Activated T-helper 1 cell treated with anti-CD3 and anti-CD28 coated beads, Interleukin-12 subunit alpha, Interleukin-12 subunit beta, Interleukin-2, Interleukin-4 antibody, amounts not matched to agents 30 ng/mL and 10 ng/mL and 1 ng/mL, durations not matched to agents 14 hours and 24 hours and 36 hours (primary cell): ENCODE data around the gene HERC2. TPM values are rescaled to one million over a fixed set of nuclear protein-coding genes. Genes with fewer than 3 reads are reported as not detected.

Experiments
- DNase-seq: peaks from one replicate; pipeline ENCODE4 v3.0.0; 2021; ENCODE audit warnings: low spot score
- H3K27ac Mint-ChIP-seq: one replicate; pipeline ENCODE4 v1.8.0; 2021; ENCODE audit warnings: mild to moderate bottlenecking, mixed read lengths
- H3K27me3 Mint-ChIP-seq: one replicate; pipeline ENCODE4 v1.8.0; 2022; ENCODE audit warnings: mild to moderate bottlenecking, moderate library complexity, mixed read lengths; ENCODE audit not compliant: insufficient read depth
- H3K36me3 Mint-ChIP-seq: one replicate; pipeline ENCODE4 v1.8.0; 2021; ENCODE audit warnings: low read depth, mixed read lengths
- H3K4me1 Mint-ChIP-seq: one replicate; pipeline ENCODE4 v1.8.0; 2021; ENCODE audit warnings: low read depth, mixed read lengths
- H3K4me3 Mint-ChIP-seq: one replicate; pipeline ENCODE4 v1.8.0; 2021; ENCODE audit warnings: mild to moderate bottlenecking, moderate library complexity, mixed read lengths
- H3K9me3 Mint-ChIP-seq: one replicate; pipeline ENCODE4 v1.8.0; 2021; ENCODE audit warnings: mixed read lengths
- intact Hi-C: fragments of 100-400 bp; cut with micrococcal nuclease; formaldehyde crosslinking; loops from one replicate; pipeline ENCODE4 v1.15.1; 2024
- total RNA-seq: library from RNA; stranded (reverse); gene quantifications from 2 replicates; pipeline ENCODE4 v1.2.3, GENCODE V29; 2022

Gene HERC2
- total RNA-seq, 1 donor from 2014 or later = 41.3 TPM

- Mint-ChIP-seq H3K9me3 (no peaks in the 10 kb centered on the region), H3K4me3 (no peak overlapping the region), H3K4me1 (no peaks in the 10 kb centered on the region), H3K36me3 (peaks cover 7% of the 10 kb centered on the region), H3K27me3 (peaks cover 1% of the 10 kb centered on the region), H3K27ac (no peak overlapping the region)
- intact Hi-C loops = no loop called here
- no peak for DNase-seq
Observed at GRCh38 chr15:28116521-28117431, 205.2 kb downstream of the HERC2 start.

GRCh38 chr15:28115871-28116270, 206.1 kb downstream of the HERC2 start:
- intact Hi-C loops = no loop called here
- peaks cover 13% of the 10 kb centered on the region for H3K36me3 Mint-ChIP-seq
- no peaks in the 10 kb centered on the region for H3K9me3 Mint-ChIP-seq
- DNase-seq = no peak
- no peak overlapping the region for H3K27ac Mint-ChIP-seq
- H3K27me3 Mint-ChIP-seq = peaks cover 1% of the 10 kb centered on the region
- no peak overlapping the region for H3K4me3 Mint-ChIP-seq
- no peaks in the 10 kb centered on the region for H3K4me1 Mint-ChIP-seq

- Mint-ChIP-seq H3K36me3 (peaks cover 13% of the 10 kb centered on the region), H3K4me1 (no peaks in the 10 kb centered on the region), H3K27ac (no peak overlapping the region), H3K27me3 (peaks cover 1% of the 10 kb centered on the region), H3K4me3 (no peak overlapping the region), H3K9me3 (no peaks in the 10 kb centered on the region)
- intact Hi-C loops = no loop called here
- no peak for DNase-seq
Observed at GRCh38 chr15:28114721-28115622, 207.0 kb downstream of the HERC2 start.

- peaks cover 13% of the 10 kb centered on the region for H3K36me3 Mint-ChIP-seq
- H3K27me3 Mint-ChIP-seq = peaks cover 1% of the 10 kb centered on the region
- no peak overlapping the region for H3K27ac Mint-ChIP-seq
- no peak overlapping the region for H3K4me3 Mint-ChIP-seq
- intact Hi-C loops = no loop called here
- H3K9me3 Mint-ChIP-seq = no peaks in the 10 kb centered on the region
- no peaks in the 10 kb centered on the region for H3K4me1 Mint-ChIP-seq
- no peak for DNase-seq
Observed at GRCh38 chr15:28114114-28114455, 207.9 kb downstream of the HERC2 start.

GRCh38 chr15:28113394-28114113, 208.4 kb downstream of the HERC2 start:
- H3K36me3 Mint-ChIP-seq = peaks cover 13% of the 10 kb centered on the region
- no peak overlapping the region for H3K27ac Mint-ChIP-seq
- H3K9me3 Mint-ChIP-seq = no peaks in the 10 kb centered on the region
- no peak for DNase-seq
- peaks cover 3% of the 10 kb centered on the region for H3K27me3 Mint-ChIP-seq
- intact Hi-C loops = no loop called here
- no peak overlapping the region for H3K4me3 Mint-ChIP-seq
- no peaks in the 10 kb centered on the region for H3K4me1 Mint-ChIP-seq

GRCh38 chr15:28112962-28113361, 209.0 kb downstream of the HERC2 start:
- intact Hi-C loops = no loop called here
- no peak overlapping the region for H3K4me3 Mint-ChIP-seq
- H3K27me3 Mint-ChIP-seq = peaks cover 6% of the 10 kb centered on the region
- H3K9me3 Mint-ChIP-seq = no peaks in the 10 kb centered on the region
- H3K27ac Mint-ChIP-seq = no peak overlapping the region
- no peak for DNase-seq
- no peaks in the 10 kb centered on the region for H3K4me1 Mint-ChIP-seq
- peaks cover 13% of the 10 kb centered on the region for H3K36me3 Mint-ChIP-seq

- intact Hi-C loops = no loop called here
- no peaks in the 10 kb centered on the region for H3K9me3 Mint-ChIP-seq
- no peak overlapping the region for H3K27ac Mint-ChIP-seq
- H3K27me3 Mint-ChIP-seq = peaks cover 7% of the 10 kb centered on the region
- H3K4me3 Mint-ChIP-seq = no peak overlapping the region
- no peaks in the 10 kb centered on the region for H3K4me1 Mint-ChIP-seq
- peaks cover 13% of the 10 kb centered on the region for H3K36me3 Mint-ChIP-seq
- DNase-seq = no peak
Observed at GRCh38 chr15:28112101-28112760, 209.7 kb downstream of the HERC2 start.

GRCh38 chr15:28111543-28111942, 210.4 kb downstream of the HERC2 start:
- intact Hi-C loops = no loop called here
- no peak overlapping the region for H3K4me3 Mint-ChIP-seq
- H3K27me3 Mint-ChIP-seq = peaks cover 10% of the 10 kb centered on the region
- no peak overlapping the region for H3K27ac Mint-ChIP-seq
- no peak for DNase-seq
- H3K9me3 Mint-ChIP-seq = no peaks in the 10 kb centered on the region
- no peaks in the 10 kb centered on the region for H3K4me1 Mint-ChIP-seq
- H3K36me3 Mint-ChIP-seq = peaks cover 13% of the 10 kb centered on the region

GRCh38 chr15:28110481-28110881, 211.5 kb downstream of the HERC2 start:
- Mint-ChIP-seq H3K36me3 (peaks cover 13% of the 10 kb centered on the region), H3K27me3 (peaks cover 14% of the 10 kb centered on the region), H3K9me3 (no peaks in the 10 kb centered on the region), H3K4me1 (peaks cover 7% of the 10 kb centered on the region), H3K4me3 (no peak overlapping the region), H3K27ac (no peak overlapping the region)
- intact Hi-C loops = no loop called here
- no peak for DNase-seq

GRCh38 chr15:28109626-28110455, 212.1 kb downstream of the HERC2 start:
- no peak for DNase-seq
- Mint-ChIP-seq H3K27ac (no peak overlapping the region), H3K4me3 (no peak overlapping the region), H3K4me1 (peaks cover 7% of the 10 kb centered on the region), H3K36me3 (peaks cover 13% of the 10 kb centered on the region), H3K27me3 (peaks cover 14% of the 10 kb centered on the region), H3K9me3 (no peaks in the 10 kb centered on the region)
- intact Hi-C loops = no loop called here

- Mint-ChIP-seq H3K27ac (no peak overlapping the region), H3K36me3 (peaks cover 14% of the 10 kb centered on the region), H3K9me3 (no peaks in the 10 kb centered on the region), H3K4me3 (peak overlapping the region; percentile 42), H3K4me1 (peaks cover 7% of the 10 kb centered on the region), H3K27me3 (peaks cover 25% of the 10 kb centered on the region)
- intact Hi-C loops = no loop called here
- no peak for DNase-seq
Observed at GRCh38 chr15:28107904-28108275, 214.1 kb downstream of the HERC2 start.
